Kidney epithelial cell (primary cell): ENCODE data around the gene COX19. TPM values are rescaled to one million over a fixed set of nuclear protein-coding genes. Genes with fewer than 3 reads are reported as not detected.

Source experiments
- DNase-seq: peaks from one replicate; pipeline ENCODE4 v3.0.0-alpha.2; 2010; ENCODE audit warnings: low read depth
- H3K27me3 ChIP-seq: 2 replicates; pipeline ENCODE4 v1.6.0; 2011; ENCODE audit warnings: low read length; ENCODE audit not compliant: control insufficient read depth, insufficient read depth
- H3K36me3 ChIP-seq: 2 replicates; pipeline ENCODE4 v1.5.1; 2011; ENCODE audit warnings: low read length; ENCODE audit not compliant: control insufficient read depth, insufficient read depth
- H3K4me3 ChIP-seq: 2 replicates; pipeline ENCODE4 v1.5.1; 2011; ENCODE audit warnings: low read depth, mild to moderate bottlenecking, control low read depth, low read length
- total RNA-seq: library from RNA; depleted of rRNA; stranded (reverse); fragments of >200 nt; gene quantifications from 2 replicates; pipeline ENCODE4 v1.2.3, GENCODE V29; 2015
- TF ChIP-seq, protein P1 (sequence below): IDR thresholded peaks from 2 replicates; pipeline ENCODE4 v1.5.1; 2011; ENCODE audit warnings: mild to moderate bottlenecking, moderate library complexity, low read length, control low read depth, inconsistent platforms; ENCODE audit not compliant: insufficient read depth, poor library complexity, severe bottlenecking

COX19 gene
- total RNA-seq, 1 donor from 2014 or later = 15.5 TPM

DNA sequence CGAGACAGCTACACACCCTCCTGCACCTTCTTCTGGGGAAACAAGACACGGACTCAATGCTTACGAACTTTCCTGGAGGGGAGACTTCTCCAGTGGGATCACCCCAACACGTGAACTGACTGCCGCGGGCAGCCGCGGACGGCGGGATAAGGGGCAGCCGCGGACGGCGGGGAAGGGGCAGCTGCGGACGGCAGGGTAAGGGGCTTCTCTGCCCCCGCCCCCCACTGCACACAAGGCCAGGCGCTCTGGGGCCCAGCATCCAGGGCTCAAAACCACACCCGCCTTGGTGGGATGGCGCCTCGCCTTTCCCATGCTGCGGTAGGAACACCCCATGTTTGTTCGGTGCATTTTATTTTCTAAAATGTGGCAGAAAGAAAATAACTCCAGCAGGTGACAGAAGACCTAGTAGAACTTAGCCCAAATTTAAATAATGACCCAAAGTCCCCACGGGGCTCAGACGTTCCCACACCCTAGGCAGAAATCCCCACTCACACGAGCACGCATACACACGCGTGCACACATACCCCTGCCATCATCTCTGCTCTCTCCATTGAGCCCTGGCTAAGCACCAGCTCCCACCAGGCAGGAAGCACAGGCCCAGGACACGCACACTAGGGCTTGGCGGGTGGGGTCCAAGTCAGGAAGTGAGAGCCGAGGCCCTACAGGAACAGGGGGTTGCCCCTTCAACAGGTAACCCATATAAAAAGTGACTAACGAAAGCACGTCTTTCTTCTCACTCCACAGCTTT, 42.4 kb upstream of the COX19 start:
- Histone ChIP-seq H3K4me3 (no peak overlapping the region), H3K36me3 (no peaks in the 10 kb centered on the region), H3K27me3 (no peaks in the 10 kb centered on the region)
- TF ChIP-seq, protein P1, sequence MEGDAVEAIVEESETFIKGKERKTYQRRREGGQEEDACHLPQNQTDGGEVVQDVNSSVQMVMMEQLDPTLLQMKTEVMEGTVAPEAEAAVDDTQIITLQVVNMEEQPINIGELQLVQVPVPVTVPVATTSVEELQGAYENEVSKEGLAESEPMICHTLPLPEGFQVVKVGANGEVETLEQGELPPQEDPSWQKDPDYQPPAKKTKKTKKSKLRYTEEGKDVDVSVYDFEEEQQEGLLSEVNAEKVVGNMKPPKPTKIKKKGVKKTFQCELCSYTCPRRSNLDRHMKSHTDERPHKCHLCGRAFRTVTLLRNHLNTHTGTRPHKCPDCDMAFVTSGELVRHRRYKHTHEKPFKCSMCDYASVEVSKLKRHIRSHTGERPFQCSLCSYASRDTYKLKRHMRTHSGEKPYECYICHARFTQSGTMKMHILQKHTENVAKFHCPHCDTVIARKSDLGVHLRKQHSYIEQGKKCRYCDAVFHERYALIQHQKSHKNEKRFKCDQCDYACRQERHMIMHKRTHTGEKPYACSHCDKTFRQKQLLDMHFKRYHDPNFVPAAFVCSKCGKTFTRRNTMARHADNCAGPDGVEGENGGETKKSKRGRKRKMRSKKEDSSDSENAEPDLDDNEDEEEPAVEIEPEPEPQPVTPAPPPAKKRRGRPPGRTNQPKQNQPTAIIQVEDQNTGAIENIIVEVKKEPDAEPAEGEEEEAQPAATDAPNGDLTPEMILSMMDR = no peak
- DNase-seq = no peak

DNA sequence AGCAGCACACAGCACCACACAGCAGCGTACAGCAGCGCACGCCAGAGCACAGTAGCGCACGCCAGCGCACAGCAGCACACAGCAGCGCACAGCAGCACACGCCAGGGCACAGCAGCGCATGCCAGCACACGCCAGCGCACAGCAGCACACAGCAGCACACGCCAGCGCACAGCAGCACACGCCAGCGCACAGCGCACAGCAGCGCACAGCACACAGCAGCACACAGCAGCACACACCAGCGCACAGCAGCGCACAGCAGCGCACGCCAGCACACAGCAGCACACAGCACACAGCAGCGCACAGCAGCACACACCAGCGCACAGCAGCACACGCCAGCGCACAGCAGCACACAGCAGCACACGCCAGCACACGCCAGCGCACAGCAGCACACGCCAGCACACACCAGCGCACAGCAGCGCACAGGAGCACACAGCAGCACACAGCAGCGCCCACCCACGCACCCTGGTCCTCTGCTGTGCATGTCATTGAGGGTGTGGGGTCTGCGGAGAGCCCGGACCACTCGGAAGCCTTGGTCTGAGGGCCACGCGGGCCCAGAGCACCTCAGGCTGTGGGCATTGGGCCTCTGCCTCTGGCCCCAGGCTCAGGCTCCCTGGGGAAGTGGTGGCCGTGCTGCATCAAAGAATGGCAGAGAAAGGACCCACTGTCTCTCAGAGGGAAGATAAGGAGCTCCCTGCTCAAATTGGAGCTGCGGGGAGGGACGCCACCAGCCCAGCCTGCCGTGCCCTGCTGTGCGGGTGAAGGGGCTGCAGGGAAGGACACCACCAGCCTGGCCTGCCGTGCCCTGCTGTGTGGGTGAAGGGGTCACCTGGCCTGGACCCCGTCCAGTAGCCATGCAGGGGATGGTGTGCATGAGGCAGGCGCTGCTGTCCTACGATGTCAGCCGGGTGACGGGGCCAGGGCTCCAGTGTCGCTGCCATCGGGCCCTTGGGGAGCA, 41.5 kb upstream of the COX19 start:
- TF ChIP-seq, protein P1 = no peak
- Histone ChIP-seq H3K36me3 (no peaks in the 10 kb centered on the region), H3K4me3 (no peak overlapping the region)

DNA sequence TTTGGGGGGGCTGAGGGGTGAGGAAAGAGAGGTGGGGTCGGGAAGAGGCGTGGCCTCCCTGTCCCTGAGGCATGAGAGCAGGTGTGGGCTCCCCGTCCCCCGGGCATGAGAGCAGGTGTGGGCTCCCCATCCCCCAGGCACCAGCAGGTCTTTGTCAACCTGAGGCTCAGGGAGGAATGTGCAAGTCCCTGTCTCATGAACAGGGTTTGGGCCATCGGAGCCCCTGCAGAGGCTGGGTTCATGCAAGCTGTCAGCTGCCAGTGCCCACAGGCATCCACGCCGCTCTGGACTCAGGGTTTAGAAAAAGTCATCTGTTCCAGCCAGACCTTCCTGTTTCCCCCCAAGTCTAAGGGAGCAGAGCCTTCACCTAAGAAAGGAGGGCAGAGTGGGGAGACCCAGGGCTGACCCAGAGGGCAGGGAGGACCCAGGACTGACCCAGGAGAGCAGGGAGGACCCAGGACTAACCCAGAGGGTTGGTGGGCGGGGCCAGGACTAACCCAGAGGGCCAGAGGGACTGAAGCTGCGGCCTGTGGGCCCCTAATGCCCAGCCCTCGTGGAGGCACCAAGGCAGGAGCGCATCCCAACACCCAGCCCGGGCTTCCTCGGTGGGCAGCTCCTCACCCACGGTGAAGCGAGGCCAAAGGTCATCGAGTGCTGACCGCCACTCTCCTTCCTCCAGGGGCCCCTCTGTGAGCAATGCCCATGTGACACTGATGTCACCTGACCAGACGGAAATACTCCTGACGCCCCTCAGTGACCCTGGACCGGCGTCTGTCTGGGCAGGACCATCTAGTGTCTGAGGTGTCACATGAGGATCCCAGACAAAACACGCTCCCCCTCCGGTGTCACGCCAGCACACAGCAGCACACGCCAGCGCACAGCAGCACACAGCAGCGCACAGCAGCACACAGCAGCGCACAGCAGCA, 40.1 kb upstream of the COX19 start:
- TF ChIP-seq, protein P1 = no peak
- Histone ChIP-seq H3K27me3 (no peaks in the 10 kb centered on the region), H3K36me3 (no peaks in the 10 kb centered on the region), H3K4me3 (no peak overlapping the region)
- no peak for DNase-seq

More for the DNA sequence above, 41.5 kb upstream of the COX19 start:
- no peaks in the 10 kb centered on the region for H3K27me3 ChIP-seq
- DNase-seq = no peak

DNA sequence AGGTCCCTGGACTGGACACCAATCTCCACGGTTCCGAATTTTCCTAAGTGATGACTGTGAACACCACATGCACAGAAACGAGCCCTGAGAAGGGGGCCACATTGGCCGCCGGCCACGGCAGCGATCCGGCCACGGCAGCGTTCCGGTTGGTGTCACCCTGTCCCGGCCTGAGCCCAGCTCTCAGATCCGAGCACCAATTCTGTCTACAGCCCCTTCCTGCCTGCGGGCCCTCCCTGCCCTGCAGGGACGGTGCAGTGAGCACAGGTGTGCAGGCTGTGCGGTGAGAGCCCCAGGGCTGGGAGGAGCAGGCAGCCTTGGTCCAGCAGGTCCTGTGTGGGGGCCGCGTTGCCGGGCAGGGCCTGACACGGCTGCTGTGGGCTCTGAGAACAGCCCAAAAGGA, 39.3 kb upstream of the COX19 start:
- Histone ChIP-seq H3K36me3 (no peaks in the 10 kb centered on the region), H3K27me3 (no peaks in the 10 kb centered on the region), H3K4me3 (no peak overlapping the region)
- no peak for DNase-seq
- TF ChIP-seq, protein P1 = no peak

DNA sequence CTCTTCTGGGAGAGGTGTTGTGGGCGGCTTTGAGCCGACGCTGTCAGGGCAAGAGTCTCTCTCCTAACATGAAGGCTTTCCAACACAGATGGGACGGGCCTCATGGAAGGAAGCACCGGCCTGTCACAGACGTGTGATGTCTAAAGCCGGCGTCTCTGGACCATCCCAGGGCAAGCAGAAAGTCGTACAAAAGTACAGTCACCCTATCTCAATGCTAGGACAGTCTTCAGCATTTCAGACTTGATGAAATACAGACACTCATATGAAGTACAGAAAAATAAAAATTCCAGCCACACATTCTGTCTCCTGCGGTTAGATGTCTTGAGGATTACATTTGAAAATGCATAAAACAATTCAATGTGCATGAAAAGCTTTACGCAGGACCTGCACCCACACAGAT, 38.2 kb upstream of the COX19 start:
- TF ChIP-seq, protein P1 = no peak
- H3K36me3 ChIP-seq = no peaks in the 10 kb centered on the region
- no peaks in the 10 kb centered on the region for H3K27me3 ChIP-seq
- H3K4me3 ChIP-seq = no peak overlapping the region
- no peak for DNase-seq
